GM18868 (cell line): ENCODE measurements around the gene NPAS3.

Experiments used
- ATAC-seq: cut with Tn5 transposase; IDR thresholded peaks from one replicate; pipeline ENCODE4 v1.9.1; 2021; ENCODE audit warnings: mild to moderate bottlenecking, moderate library complexity; ENCODE audit not compliant: unreplicated experiment

The NPAS3 gene

DNA sequence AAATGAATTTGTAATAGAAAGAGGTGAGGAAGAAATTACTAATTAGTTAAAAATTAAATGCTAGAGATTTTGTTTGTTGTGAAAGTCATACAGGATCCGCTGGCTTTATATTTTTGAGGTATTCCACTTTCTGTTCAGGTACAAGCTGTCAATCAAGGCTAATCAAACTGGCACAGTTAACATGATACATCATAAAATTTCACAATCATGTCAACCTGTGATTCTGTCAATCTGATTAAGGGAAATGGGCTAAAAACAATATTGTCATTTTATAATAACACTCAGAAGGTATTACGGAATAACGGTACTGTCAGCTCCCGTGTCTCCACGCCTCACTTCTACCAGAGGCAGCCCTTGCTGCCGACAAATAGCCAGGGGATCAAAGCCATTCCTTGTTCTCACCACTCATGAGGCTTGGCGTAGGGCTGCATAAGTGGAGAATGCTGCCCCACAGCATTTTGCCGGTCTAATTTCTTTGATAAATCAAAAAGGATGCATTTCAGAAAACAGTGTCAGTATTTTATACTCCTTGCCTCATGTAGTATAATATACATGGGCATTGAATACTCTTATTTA lies 352.9 kb downstream of the NPAS3 start:
- ATAC-seq: no peak

- ATAC-seq: no peak
Measured at GRCh38 chr14:33294419-33294818, 355.7 kb downstream of the NPAS3 start.

GRCh38 chr14:33297565-33297964 lies 358.9 kb downstream of the NPAS3 start:
- no peak for ATAC-seq

DNA sequence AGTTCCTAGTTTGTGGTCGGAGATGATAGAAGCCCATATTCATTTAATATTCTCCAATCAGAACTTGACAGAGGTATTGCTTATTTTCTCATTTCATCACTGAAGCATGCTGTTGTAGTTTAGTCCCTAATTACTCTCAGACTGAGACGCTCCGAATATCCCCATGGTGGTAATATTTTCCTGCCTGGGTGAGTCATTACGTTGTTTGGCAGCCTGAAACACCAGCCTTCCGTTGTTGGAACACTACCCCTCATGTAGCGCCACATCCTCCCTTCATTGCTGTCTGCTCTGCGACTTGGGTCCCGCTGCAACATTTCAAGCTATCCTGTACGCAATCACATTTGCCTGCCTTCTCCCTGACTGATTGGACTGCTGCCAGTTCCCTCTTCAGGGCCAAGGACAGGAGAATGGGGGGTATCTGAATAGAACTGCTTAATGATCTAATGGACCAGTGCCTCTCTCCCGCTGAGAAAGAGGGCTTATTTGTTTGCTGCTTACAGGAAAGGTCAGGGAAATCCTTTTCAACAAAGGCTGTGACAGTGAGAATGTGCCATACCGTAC lies 369.1 kb downstream of the NPAS3 start:
- no peak for ATAC-seq

- ATAC-seq: no peak
Measured at GRCh38 chr14:33309106-33309505, 370.4 kb downstream of the NPAS3 start.

- no peak for ATAC-seq
Measured at GRCh38 chr14:33315217-33315616, 376.5 kb downstream of the NPAS3 start.

GRCh38 chr14:33315721-33316120 lies 377.0 kb downstream of the NPAS3 start:
- no peak for ATAC-seq

- ATAC-seq: no peak
Measured at GRCh38 chr14:33317675-33318074, 379.0 kb downstream of the NPAS3 start.

DNA sequence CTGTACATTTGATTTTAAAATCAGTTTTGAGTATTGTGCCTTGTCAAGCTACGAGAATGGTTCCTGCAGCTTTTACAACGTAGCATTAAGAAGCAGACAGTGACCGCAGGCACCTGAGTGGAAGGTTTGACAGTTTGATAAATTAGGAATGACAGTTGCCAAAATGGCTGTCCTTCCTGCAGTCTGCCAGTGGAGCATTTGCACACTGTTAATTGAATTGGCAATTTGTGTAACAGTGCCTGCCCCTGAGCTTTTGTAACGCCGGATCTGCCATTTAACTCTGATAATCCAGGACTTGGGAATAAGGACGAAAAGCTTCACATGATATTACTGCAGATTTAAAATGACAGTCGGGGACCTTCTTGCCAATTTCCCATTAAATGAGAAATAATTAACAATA lies 385.3 kb downstream of the NPAS3 start:
- no peak for ATAC-seq

DNA sequence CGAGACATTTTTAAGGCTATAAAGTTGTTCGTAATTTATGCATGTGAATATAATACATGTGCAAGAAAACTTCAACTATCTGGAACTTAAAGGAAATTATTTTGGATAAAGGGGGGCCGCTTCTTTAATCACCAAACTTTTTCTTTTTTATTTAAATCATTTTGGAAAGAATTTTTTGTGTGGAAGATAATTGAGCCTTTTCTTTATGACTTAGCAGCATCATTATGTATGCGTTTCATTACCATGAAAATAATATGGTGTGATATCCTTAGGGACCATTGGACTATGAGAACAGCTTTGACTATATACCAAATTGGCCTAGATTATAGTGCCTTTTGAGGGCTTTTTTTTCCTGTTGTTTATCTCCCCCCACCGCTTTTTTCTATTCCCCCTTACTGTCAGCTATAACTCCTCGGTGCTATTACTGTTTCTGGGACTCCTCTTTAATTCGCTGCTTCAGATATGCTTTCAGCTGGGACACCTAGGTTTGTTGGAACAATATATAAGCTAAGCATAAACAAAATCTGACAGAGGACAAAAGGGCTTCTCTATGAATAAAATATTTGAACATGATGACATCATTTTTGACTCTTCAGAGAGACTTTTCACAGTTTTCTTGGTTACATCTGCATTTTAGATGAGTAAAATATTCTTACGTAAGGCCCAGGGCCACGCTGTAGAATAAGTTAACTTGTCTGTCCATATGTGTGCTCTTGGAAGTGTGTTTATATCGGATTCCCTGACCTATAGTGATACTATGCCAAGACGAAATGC lies 392.7 kb downstream of the NPAS3 start:
- ATAC-seq: no peak

- no peak for ATAC-seq
Measured at GRCh38 chr14:33332497-33332896, 393.8 kb downstream of the NPAS3 start.

DNA sequence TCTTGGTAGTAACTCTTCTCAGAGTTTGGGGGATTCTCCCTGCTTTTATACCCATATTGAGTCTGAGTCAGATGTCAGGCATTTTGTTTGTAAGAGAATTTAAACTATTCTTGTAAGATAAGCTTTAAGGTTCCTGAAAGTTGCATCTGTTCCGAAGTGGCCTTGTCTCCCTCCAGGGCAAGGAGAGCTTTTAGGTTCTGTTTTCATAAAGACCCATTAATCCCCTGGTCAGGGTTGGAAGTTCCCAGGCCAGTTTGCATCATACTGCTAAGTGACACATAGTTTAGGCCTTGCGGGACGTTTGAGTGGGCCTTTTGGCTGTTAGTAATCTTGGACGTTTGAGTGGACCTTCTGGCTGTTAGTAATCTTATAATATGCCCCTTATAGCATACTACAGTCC lies 396.7 kb downstream of the NPAS3 start:
- no peak for ATAC-seq

DNA sequence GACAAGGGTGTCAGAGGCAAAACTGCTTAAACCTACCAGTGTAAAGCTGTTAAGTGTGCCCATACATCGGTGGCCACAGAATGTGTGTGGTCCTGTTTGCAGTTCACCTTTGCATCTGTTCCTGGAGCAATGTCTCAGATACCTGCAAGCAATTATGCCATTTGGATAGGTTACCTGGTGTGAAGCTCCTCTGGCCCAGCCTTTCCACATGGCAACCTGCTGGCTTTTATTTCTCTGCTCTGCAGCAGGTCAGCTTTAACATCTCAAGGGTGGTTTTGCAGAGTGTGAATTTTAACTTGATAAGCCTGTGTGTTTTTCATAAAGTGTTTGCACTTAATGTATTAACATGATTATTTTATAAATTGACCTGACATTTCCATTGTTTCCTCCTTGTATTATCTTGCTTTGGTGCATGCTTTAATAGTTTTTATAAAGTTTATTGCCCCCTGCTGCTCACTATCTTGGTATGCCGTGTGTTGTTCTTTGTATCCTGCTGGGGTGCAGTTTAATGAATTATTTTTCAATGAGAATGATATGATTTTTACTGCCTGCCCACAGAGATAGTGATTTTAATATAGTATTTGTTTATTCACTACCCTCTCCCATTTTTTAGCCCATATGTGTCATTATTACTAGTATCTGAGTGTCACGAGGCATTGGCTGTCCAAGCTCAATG lies 403.8 kb downstream of the NPAS3 start:
- no peak for ATAC-seq

DNA sequence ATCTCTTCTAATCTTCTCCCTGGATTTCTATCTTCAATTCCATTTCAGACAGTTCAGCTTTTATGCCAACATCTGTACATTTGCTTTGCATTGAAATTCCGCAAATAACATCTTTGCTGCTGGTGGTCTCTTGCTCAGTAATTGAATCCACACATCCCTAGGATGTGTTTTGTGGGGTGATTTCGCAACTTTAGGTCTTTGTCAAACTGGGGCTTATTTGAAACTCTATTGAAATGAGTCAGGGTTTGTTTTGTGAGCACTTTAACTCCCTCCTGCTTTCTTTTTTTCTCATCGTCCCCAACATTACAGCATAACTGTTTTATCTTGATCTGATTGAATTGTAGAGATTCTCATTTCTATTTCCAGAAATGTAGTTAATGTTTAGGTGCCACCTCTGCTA lies 404.3 kb downstream of the NPAS3 start:
- no peak for ATAC-seq

- ATAC-seq: no peak
Measured at GRCh38 chr14:33347796-33348195, 409.1 kb downstream of the NPAS3 start.

DNA sequence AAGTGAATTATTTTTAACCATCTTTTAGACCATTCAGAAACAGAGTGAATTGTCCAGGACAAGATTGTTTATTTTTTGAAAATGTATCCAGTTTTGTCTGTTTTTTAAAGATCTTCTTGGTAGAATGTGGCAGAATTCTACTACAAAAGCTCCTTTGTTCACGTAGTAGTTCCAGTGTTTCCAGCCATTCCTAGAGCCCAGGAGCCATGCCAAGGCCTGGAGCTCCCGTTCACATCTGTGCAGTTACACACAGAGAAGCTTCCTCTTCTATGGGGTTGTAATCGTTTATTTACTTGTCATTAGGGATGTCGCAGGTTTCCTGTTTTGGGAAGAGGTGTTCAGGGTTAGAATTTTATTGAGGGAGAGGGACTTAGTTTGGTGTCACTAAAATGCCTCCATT lies 409.8 kb downstream of the NPAS3 start:
- ATAC-seq: no peak

DNA sequence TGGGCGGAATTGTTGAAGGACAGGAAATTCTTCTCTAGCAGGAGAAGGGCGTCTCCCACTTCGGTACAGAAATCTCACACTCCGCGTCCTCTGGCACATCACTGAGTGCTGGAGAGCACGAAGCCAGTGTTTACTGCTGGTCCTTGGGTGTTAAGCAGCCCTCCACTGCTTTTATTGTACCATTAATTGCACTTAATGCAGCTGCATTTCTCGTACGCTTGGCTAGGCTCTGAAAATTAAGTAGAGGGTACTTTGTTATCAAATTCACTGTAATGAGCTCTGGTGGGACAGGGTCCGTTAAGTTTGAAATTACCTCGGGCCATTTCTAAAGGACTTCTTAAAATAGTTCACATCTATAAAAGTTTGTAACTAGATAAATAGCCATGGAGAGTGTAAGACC lies 411.2 kb downstream of the NPAS3 start:
- no peak for ATAC-seq

DNA sequence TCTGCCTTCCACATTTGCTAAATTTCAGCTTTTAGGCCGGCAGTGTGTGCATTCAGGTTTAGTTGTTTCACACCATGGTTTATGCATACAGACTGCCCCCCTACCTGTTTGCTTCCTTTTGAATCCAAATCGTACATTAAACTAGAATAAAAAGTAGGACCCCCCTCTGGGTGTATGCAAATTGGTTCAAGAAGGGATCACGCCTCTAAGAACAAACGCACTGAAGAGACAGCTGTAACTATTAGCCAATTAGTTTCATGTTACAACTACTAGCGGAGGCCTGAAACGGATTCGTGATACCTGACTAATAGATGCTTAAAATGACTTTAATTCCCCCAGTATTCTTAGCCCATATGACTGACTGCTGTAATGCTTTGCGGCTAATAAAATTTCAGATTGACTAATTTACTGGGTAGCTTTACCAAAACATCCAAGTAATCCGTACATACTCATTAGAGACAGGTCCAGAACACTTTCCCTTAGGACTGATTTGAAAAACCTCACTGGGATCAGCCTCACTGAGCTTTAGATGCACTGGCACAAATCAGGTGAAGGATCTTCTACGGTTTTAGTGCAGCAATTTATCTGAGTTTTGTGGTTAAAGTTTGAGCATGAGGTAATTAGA lies 411.8 kb downstream of the NPAS3 start:
- no peak for ATAC-seq

DNA sequence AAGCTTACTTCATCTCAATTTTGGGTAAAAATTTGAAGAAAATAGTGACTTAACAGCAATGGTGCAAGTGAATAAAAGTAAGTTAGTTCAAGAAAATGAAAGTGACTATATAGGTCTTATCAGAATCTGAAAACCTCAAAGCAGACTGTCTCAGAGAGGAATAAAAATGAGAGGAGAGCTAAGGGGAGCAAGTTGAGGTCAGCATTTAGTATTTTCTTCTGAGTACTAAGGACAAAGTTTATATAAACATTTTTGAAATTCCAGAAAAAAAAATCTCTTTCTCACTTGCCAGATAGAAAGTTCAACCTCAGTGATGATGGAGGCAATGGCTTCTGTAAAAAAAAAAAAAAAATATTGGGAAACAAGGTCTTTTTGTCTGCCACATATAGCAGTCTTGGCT lies 414.1 kb downstream of the NPAS3 start:
- no peak for ATAC-seq

GRCh38 chr14:33356181-33356580 lies 417.5 kb downstream of the NPAS3 start:
- ATAC-seq: no peak

GRCh38 chr14:33357225-33358010 lies 418.7 kb downstream of the NPAS3 start:
- no peak for ATAC-seq
